A673 (cell line): ENCODE data around the gene ORC2. TPM values are rescaled to one million over a fixed set of nuclear protein-coding genes. Genes with fewer than 3 reads are reported as not detected.

ENCODE experiments used
- BruUV-seq: library from RNA; stranded (reverse); fragments of 400-500 nt; replicated peaks from 2 replicates; lab custom pipeline; 2021; lab: Mats Ljungman, UMichigan
- CTCF ChIA-PET: fragments of 300-600 bp; sonication (Branson Sonifier 250); formaldehyde crosslinking; loops from one replicate; lab custom pipeline; 2022; ENCODE audit warnings: antibody characterized with exemption; lab: Charles Lee
- POLR2A ChIA-PET: fragments of 300-600 bp; sonication (Branson Sonifier 250); formaldehyde crosslinking; loops from one replicate; lab custom pipeline; 2022; ENCODE audit warnings: antibody characterized with exemption; ENCODE audit not compliant: low non-redundant PET; lab: Charles Lee
- DNase-seq: peaks from one replicate; pipeline ENCODE4 v3.0.0-alpha.2; 2015; ENCODE audit warnings: low spot score
- H3K27ac ChIP-seq: fragments of 200-600 bp; sonication (generic); 2 replicates; pipeline ENCODE4 v1.5.1; 2016; ENCODE audit warnings: mixed run types, low read depth, mild to moderate bottlenecking, mixed read lengths, antibody characterized with exemption, low read length; ENCODE audit not compliant: poor library complexity, severe bottlenecking
- H3K27me3 ChIP-seq: fragments of 200-600 bp; sonication (generic); replicated peaks from 2 replicates; pipeline ENCODE4 v1.6.1; 2017; ENCODE audit warnings: mixed run types, low read depth, mild to moderate bottlenecking, mixed read lengths, antibody characterized with exemption, low read length; ENCODE audit not compliant: insufficient read depth, poor library complexity
- H3K36me3 ChIP-seq: fragments of 200-600 bp; sonication (generic); 2 replicates; pipeline ENCODE4 v1.6.1; 2016; ENCODE audit warnings: mixed run types, mild to moderate bottlenecking, mixed read lengths, antibody characterized with exemption, low read length; ENCODE audit not compliant: insufficient read depth, poor library complexity, severe bottlenecking
- H3K4me1 ChIP-seq: fragments of 200-600 bp; sonication (generic); 2 replicates; pipeline ENCODE4 v1.6.1; 2017; ENCODE audit warnings: mixed run types, mild to moderate bottlenecking, mixed read lengths, antibody characterized with exemption, low read length; ENCODE audit not compliant: insufficient read depth, poor library complexity, severe bottlenecking
- H3K4me3 ChIP-seq: fragments of 200-600 bp; sonication (generic); 2 replicates; pipeline ENCODE4 v1.5.1; 2016; ENCODE audit warnings: low read depth, mixed run types, mild to moderate bottlenecking, mixed read lengths, low read length; ENCODE audit not compliant: poor library complexity, severe bottlenecking
- H3K9me3 ChIP-seq: fragments of 200-600 bp; sonication (generic); 2 replicates; pipeline ENCODE4 v1.6.1; 2016; ENCODE audit warnings: mixed run types, low read depth, mild to moderate bottlenecking, mixed read lengths, antibody characterized with exemption, low read length; ENCODE audit not compliant: poor library complexity, severe bottlenecking
- CTCF ChIP-seq: fragments of 300-800, 200-600 bp; sonication (generic); conservative IDR thresholded peaks from 2 replicates; pipeline ENCODE4 v1.5.1; 2017; ENCODE audit warnings: low read depth, mild to moderate bottlenecking, antibody characterized with exemption, low read length, moderate library complexity, mixed read lengths
- EZH2 ChIP-seq: fragments of 200-600 bp; sonication (generic); IDR thresholded peaks from 2 replicates; pipeline ENCODE4 v1.6.1; 2017; ENCODE audit warnings: borderline replicate concordance, low read depth, mild to moderate bottlenecking, mixed read lengths, antibody characterized with exemption, low read length; ENCODE audit not compliant: poor library complexity, severe bottlenecking
- intact Hi-C: fragments of 100-400 bp; cut with micrococcal nuclease; formaldehyde crosslinking; loops from one replicate; pipeline ENCODE4 v1.10.0; 2022; ENCODE audit not compliant: unreplicated experiment
- total RNA-seq: library from RNA; stranded (reverse); gene quantifications from 2 replicates; pipeline ENCODE4 v1.2.3, GENCODE V29; 2021

The ORC2 gene
- total RNA-seq, 1 experiment from 2014 or later = 48.6 TPM

DNA sequence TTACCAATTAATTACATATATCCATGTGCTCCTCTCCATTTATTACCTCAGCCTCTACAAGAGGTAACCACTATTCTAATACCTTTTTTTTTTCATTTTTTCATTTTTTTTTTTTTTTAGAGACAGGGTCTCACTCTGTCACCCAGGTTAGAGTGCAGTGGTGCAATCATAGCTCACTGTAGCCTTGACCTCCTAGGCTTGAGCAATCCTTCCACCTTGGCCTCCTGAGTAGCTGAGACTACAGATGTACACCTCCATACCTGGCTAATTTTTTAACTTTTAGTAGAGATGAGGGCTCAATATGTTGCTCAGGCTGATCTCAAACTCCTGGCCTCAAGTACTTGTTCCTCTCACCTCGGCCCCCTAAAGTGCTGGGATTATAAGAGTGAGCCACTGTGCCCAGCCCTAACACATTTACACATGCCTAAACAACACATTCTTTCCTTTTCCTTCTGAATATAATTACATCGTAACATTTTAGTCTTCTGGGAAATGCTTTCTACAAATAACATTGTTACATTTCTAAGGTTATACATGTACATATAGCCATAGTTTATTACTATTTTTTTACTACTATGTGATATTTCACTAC, 85.1 kb downstream of the ORC2 start:
- no TSS peak for BruUV-seq
- Histone ChIP-seq H3K27me3 (no peaks in the 10 kb centered on the region), H3K36me3 (peaks cover 40% of the 10 kb centered on the region), H3K27ac (no peak overlapping the region), H3K4me1 (no peaks in the 10 kb centered on the region), H3K9me3 (no peaks in the 10 kb centered on the region), H3K4me3 (no peak overlapping the region)
- intact Hi-C loops = no loop called here
- ChIA-PET POLR2A (no interaction called here), CTCF (no interaction called here)
- no peak for DNase-seq
- no peak for TF ChIP-seq CTCF
- no peak for TF ChIP-seq EZH2

DNA sequence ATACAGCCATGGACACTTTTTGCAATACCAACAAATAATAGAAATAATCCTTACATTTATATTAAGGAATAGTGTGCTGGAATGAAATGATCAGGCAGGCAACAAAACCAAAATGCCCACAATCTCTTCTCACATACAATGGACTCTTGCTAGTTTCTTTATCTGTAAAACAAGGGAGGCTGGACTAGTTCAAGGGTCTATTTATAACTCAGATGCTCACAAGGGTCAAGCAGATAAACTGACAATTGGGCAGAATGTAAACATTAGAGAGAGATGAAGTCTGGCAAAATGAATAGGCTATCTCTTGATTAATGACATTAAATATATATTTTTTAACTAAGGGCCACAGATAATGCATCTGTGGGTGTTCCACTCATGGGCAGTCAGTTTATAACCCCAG, 86.0 kb downstream of the ORC2 start:
- ChIA-PET CTCF (no interaction called here), POLR2A (no interaction called here)
- TF ChIP-seq CTCF (no peak), EZH2 (no peak)
- H3K4me1 ChIP-seq = no peaks in the 10 kb centered on the region
- no TSS peak for BruUV-seq
- peaks cover 42% of the 10 kb centered on the region for H3K36me3 ChIP-seq
- H3K4me3 ChIP-seq = no peak overlapping the region
- H3K27me3 ChIP-seq = no peaks in the 10 kb centered on the region
- H3K9me3 ChIP-seq = no peaks in the 10 kb centered on the region
- H3K27ac ChIP-seq = no peak overlapping the region
- DNase-seq = no peak
- intact Hi-C loops = no loop called here

GRCh38 chr2:200873560-200873959, 89.9 kb downstream of the ORC2 start:
- no peak for DNase-seq
- Histone ChIP-seq H3K4me1 (peaks cover 4% of the 10 kb centered on the region), H3K27ac (no peak overlapping the region), H3K9me3 (no peaks in the 10 kb centered on the region), H3K4me3 (no peak overlapping the region), H3K27me3 (no peaks in the 10 kb centered on the region), H3K36me3 (peaks cover 32% of the 10 kb centered on the region)
- TF ChIP-seq CTCF = no peak
- TF ChIP-seq EZH2 = no peak
- intact Hi-C loops = no loop called here
- ChIA-PET CTCF (no interaction called here), POLR2A (no interaction called here)
- no TSS peak for BruUV-seq
